ENCODE measurements around the gene SLC30A9.

SLC30A9 gene

GRCh38 chr4:41999321-41999720 lies 9.0 kb downstream of the SLC30A9 start:
- no peak for DNase-seq (ENCODE audit: low read depth in 2 of 2)

- DNase-seq (ENCODE audit: low read depth in 2 of 2): no peak
Observed at GRCh38 chr4:42008011-42008786, 17.9 kb downstream of the SLC30A9 start.

- no peak for DNase-seq (ENCODE audit: low read depth in 2 of 2)
Observed at GRCh38 chr4:42015438-42015837, 25.1 kb downstream of the SLC30A9 start.

- no peak for DNase-seq (ENCODE audit: low read depth in 2 of 2)
Observed at GRCh38 chr4:42018451-42018850, 28.1 kb downstream of the SLC30A9 start.

- DNase-seq (ENCODE audit: low read depth in 2 of 2): no peak
Observed at GRCh38 chr4:42048394-42048793, 58.1 kb downstream of the SLC30A9 start.

GRCh38 chr4:42050516-42051249 lies 60.4 kb downstream of the SLC30A9 start:
- DNase-seq (ENCODE audit: low read depth in 2 of 2): no peak

GRCh38 chr4:42066402-42066801 lies 76.1 kb downstream of the SLC30A9 start:
- DNase-seq (ENCODE audit: low read depth in 2 of 2): no peak

- no peak for DNase-seq (ENCODE audit: low read depth in 2 of 2)
Observed at GRCh38 chr4:42067264-42067663, 76.9 kb downstream of the SLC30A9 start.

GRCh38 chr4:42070463-42070862 lies 80.1 kb downstream of the SLC30A9 start:
- no peak for DNase-seq (ENCODE audit: low read depth in 2 of 2)

- DNase-seq (ENCODE audit: low read depth in 2 of 2): no peak
Observed at GRCh38 chr4:42074294-42074693, 84.0 kb downstream of the SLC30A9 start.

- no peak for DNase-seq (ENCODE audit: low read depth in 2 of 2)
Observed at GRCh38 chr4:42078184-42078801, 88.0 kb downstream of the SLC30A9 start.

GRCh38 chr4:42080306-42080705 lies 90.0 kb downstream of the SLC30A9 start:
- no peak for DNase-seq (ENCODE audit: low read depth in 2 of 2)

- DNase-seq (ENCODE audit: low read depth in 2 of 2): no peak
Observed at GRCh38 chr4:42083816-42084215, 93.5 kb downstream of the SLC30A9 start.

GRCh38 chr4:42088386-42088785 lies 98.1 kb downstream of the SLC30A9 start:
- DNase-seq (ENCODE audit: low read depth in 2 of 2): no peak

- DNase-seq (ENCODE audit: low read depth in 2 of 2): no peak
Observed at GRCh38 chr4:42101446-42101975, 111.2 kb downstream of the SLC30A9 start.

GRCh38 chr4:42104521-42104920 lies 114.2 kb downstream of the SLC30A9 start:
- DNase-seq (ENCODE audit: low read depth in 2 of 2): no peak

- DNase-seq (ENCODE audit: low read depth in 2 of 2): no peak
Observed at GRCh38 chr4:42112846-42113245, 122.5 kb downstream of the SLC30A9 start.

GRCh38 chr4:42119886-42120285 lies 129.6 kb downstream of the SLC30A9 start:
- DNase-seq (ENCODE audit: low read depth in 2 of 2): no peak

GRCh38 chr4:42122237-42122636 lies 131.9 kb downstream of the SLC30A9 start:
- DNase-seq (ENCODE audit: low read depth in 2 of 2): no peak

GRCh38 chr4:42123071-42123644 lies 132.8 kb downstream of the SLC30A9 start:
- DNase-seq (ENCODE audit: low read depth in 2 of 2): no peak

GRCh38 chr4:42132099-42132498 lies 141.8 kb downstream of the SLC30A9 start:
- no peak for DNase-seq (ENCODE audit: low read depth in 2 of 2)

- no peak for DNase-seq (ENCODE audit: low read depth in 2 of 2)
Observed at GRCh38 chr4:42133006-42133405, 142.7 kb downstream of the SLC30A9 start.
